Measurements from ENCODE around the gene ARGFX.
"Not testable (repeated sequence)": the region's sequence is repeated elsewhere in the genome, so short reads cannot be mapped to it uniquely, and the experiment has no call there.

Gene ARGFX

GRCh38 chr3:121567649-121568048 is at the start of gene ARGFX:
Gene ARGFX (plus strand): TSS chr3:121567949. CDS start chr3:121570714, 2,765 bp downstream.
- no peak for DNase-seq

GRCh38 chr3:121517953-121518655 is 49.6 kb upstream of the ARGFX start:
- DNase-seq = no peak

GRCh38 chr3:121520510-121520909 is 47.2 kb upstream of the ARGFX start:
- no peak for DNase-seq

GRCh38 chr3:121529308-121529707 is 38.4 kb upstream of the ARGFX start:
- no peak for DNase-seq

GRCh38 chr3:121531269-121531668 is 36.5 kb upstream of the ARGFX start:
- no peak for DNase-seq

GRCh38 chr3:121542924-121543323 is 24.8 kb upstream of the ARGFX start:
- DNase-seq = no peak

- no peak for DNase-seq
Measured at GRCh38 chr3:121545049-121545573, 22.6 kb upstream of the ARGFX start.

GRCh38 chr3:121545574-121546455 is 21.9 kb upstream of the ARGFX start, which contains the start of gene POLQ:
Gene POLQ (minus strand): TSS chr3:121545988. CDS start chr3:121545877, 111 bp downstream.
- peak; percentile 97 for DNase-seq

- no peak for DNase-seq
Measured at GRCh38 chr3:121552379-121552778, 15.4 kb upstream of the ARGFX start.

GRCh38 chr3:121552797-121553196 is 15.0 kb upstream of the ARGFX start:
- DNase-seq = no peak

GRCh38 chr3:121557426-121557934 is 10.3 kb upstream of the ARGFX start:
- DNase-seq = no peak

- no peak for DNase-seq
Measured at GRCh38 chr3:121562148-121562547, 5.6 kb upstream of the ARGFX start.

- no peak for DNase-seq
Measured at GRCh38 chr3:121566773-121567172, 976 bp upstream of the ARGFX start.

GRCh38 chr3:121574449-121574848 is 6.7 kb downstream of the ARGFX start:
- DNase-seq = no peak

- no peak for DNase-seq
Measured at GRCh38 chr3:121581691-121582090, 13.9 kb downstream of the ARGFX start.

- no peak for DNase-seq
Measured at GRCh38 chr3:121584418-121584817, 16.7 kb downstream of the ARGFX start.

- DNase-seq = no peak
Measured at GRCh38 chr3:121592856-121593702, 25.3 kb downstream of the ARGFX start, which contains the start of gene FBXO40. Gene FBXO40 (plus strand): TSS chr3:121593379. CDS start chr3:121620576, 27,197 bp downstream.

GRCh38 chr3:121593806-121594205 is 26.1 kb downstream of the ARGFX start:
- not testable (repeated sequence) for DNase-seq

- DNase-seq = no peak
Measured at GRCh38 chr3:121594850-121595249, 27.1 kb downstream of the ARGFX start.

GRCh38 chr3:121595765-121596406 is 28.1 kb downstream of the ARGFX start:
- no peak for DNase-seq

GRCh38 chr3:121598564-121598963 is 30.8 kb downstream of the ARGFX start:
- DNase-seq = no peak

GRCh38 chr3:121599900-121600299 is 32.2 kb downstream of the ARGFX start:
- DNase-seq = not testable (repeated sequence)
